Activated CD4-positive, CD25-positive, alpha-beta regulatory T cell (primary cell): ENCODE measurements around the gene MYO9A.
"Not testable (repeated sequence)": the region's sequence is repeated elsewhere in the genome, so short reads cannot be mapped to it uniquely, and the experiment has no call there.

Source experiments
- DNase-seq, 4 experiments: peaks; one replicate each; lab custom pipeline; 2025; lab: John Stamatoyannopoulos, UW

The MYO9A gene

GRCh38 chr15:72092691-72093090 is 25.3 kb downstream of the MYO9A start:
- no peak for DNase-seq

GRCh38 chr15:72092006-72092405 is 25.9 kb downstream of the MYO9A start:
- DNase-seq, result no peak

GRCh38 chr15:72086920-72087648 is 30.9 kb downstream of the MYO9A start:
- no peak for DNase-seq

- DNase-seq, result no peak
These were observed 31.8 kb downstream of the MYO9A start for GRCh38 chr15:72086010-72086697.

- no peak for DNase-seq
These were observed 35.8 kb downstream of the MYO9A start for GRCh38 chr15:72082176-72082575.

- no peak for DNase-seq
These were observed 39.1 kb downstream of the MYO9A start for GRCh38 chr15:72078887-72079286.

GRCh38 chr15:72077950-72078349 is 40.0 kb downstream of the MYO9A start:
- DNase-seq, result no peak

GRCh38 chr15:72074335-72075060 is 43.5 kb downstream of the MYO9A start:
- no peak for DNase-seq

GRCh38 chr15:72071448-72071825 is 46.5 kb downstream of the MYO9A start:
- not testable (repeated sequence) for DNase-seq

- no peak for DNase-seq
These were observed 47.0 kb downstream of the MYO9A start for GRCh38 chr15:72070817-72071447.

GRCh38 chr15:72068856-72069255 is 49.1 kb downstream of the MYO9A start:
- no peak for DNase-seq

- DNase-seq, result no peak
These were observed 52.1 kb downstream of the MYO9A start for GRCh38 chr15:72065801-72066200.

GRCh38 chr15:72063186-72063585 is 54.8 kb downstream of the MYO9A start:
- no peak for DNase-seq

GRCh38 chr15:72062319-72062718 is 55.6 kb downstream of the MYO9A start:
- DNase-seq, result no peak

GRCh38 chr15:72060687-72061250 is 57.2 kb downstream of the MYO9A start:
- no peak for DNase-seq

GRCh38 chr15:72058585-72058984 is 59.4 kb downstream of the MYO9A start:
- no peak for DNase-seq

- no peak for DNase-seq
These were observed 60.3 kb downstream of the MYO9A start for GRCh38 chr15:72057548-72058091.

GRCh38 chr15:72056217-72056616 is 61.7 kb downstream of the MYO9A start:
- not testable (repeated sequence) for DNase-seq

GRCh38 chr15:72053297-72053696 is 64.7 kb downstream of the MYO9A start:
- DNase-seq, result not testable (repeated sequence)

- no peak for DNase-seq
These were observed 67.2 kb downstream of the MYO9A start for GRCh38 chr15:72050700-72051099.

GRCh38 chr15:72047020-72047419 is 70.9 kb downstream of the MYO9A start:
- DNase-seq, result no peak

- no peak for DNase-seq
These were observed 73.0 kb downstream of the MYO9A start for GRCh38 chr15:72044956-72045355.
